Measurements from ENCODE around the gene ADORA3.

The ADORA3 gene

GRCh38 chr1:111455642-111456031 lies 47.8 kb downstream of the ADORA3 start:
- H3K4me1 Mint-ChIP-seq (ENCODE audit: low read depth): peaks cover 46% of the 10 kb centered on the region
- H3K27ac Mint-ChIP-seq: no peak overlapping the region
- peaks cover 88% of the 10 kb centered on the region for H3K36me3 Mint-ChIP-seq (ENCODE audit: low read depth)
- H3K9me3 Mint-ChIP-seq: no peaks in the 10 kb centered on the region
- no peaks in the 10 kb centered on the region for H3K27me3 Mint-ChIP-seq
- intact Hi-C loops (cut with micrococcal nuclease): no loop called here
- H3K4me3 Mint-ChIP-seq: no peak overlapping the region

DNA sequence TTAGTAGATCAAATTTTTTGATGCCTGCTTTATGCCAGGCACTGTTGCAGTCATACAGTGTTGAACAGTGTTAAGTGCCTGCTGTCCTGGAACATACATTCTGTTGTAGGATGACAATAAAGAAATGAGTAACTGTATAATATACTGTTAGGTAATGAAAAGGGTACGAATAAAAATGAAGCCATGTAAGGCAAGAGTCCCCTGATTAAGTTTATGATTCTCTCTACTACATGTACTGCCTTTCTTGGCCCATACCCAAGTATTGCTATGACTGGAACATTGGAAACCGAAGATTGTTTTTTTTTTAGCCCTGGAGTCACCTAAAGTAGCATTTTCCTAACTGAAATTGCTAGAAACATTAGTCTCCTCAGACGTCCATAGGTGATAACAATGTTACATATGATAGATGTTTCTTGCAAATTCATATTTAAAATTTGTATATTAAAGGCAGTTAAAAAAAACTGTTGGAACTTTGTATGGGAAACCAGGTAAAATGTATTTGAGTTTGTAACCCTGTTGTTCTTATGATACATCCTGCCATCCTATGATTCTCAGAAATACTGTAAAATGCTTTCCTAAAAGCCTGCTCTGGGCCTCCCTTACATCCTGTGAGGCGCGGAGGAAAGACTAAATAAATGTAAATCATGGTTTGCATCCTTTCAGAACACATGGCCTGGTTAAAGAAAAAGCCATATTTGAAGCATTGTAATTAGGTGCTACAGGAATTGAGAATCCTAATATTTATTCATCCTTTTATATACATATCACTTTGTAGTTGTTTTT lies 48.4 kb downstream of the ADORA3 start:
- Mint-ChIP-seq H3K27ac (no peak overlapping the region), H3K27me3 (no peaks in the 10 kb centered on the region), H3K36me3 (ENCODE audit: low read depth) (peaks cover 89% of the 10 kb centered on the region), H3K9me3 (no peaks in the 10 kb centered on the region), H3K4me3 (no peak overlapping the region), H3K4me1 (ENCODE audit: low read depth) (peaks cover 46% of the 10 kb centered on the region)
- intact Hi-C loops (cut with micrococcal nuclease): no loop called here

DNA sequence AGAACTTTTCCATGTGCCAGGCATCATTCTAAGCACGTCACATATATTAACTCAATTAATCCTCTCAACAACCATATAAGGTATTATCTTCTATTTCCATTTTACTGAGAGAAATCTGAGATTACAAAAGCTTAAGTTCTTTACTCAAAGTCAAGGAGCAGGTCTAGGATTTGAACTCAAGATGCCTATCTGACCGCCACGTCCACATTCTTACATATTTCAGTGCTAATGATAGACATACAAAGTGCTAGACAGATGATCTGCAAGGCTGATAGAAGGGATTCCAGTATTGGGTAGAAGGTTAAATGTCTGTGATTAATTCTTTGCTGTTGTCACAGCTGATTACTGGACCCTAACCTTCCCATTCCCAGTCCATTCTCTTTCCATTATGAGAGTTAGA lies 49.7 kb downstream of the ADORA3 start:
- Mint-ChIP-seq H3K36me3 (ENCODE audit: low read depth) (peaks cover 91% of the 10 kb centered on the region), H3K4me1 (ENCODE audit: low read depth) (peaks cover 46% of the 10 kb centered on the region), H3K4me3 (no peak overlapping the region), H3K9me3 (no peaks in the 10 kb centered on the region), H3K27me3 (no peaks in the 10 kb centered on the region), H3K27ac (no peak overlapping the region)
- intact Hi-C loops (cut with micrococcal nuclease): no loop called here

GRCh38 chr1:111452581-111452980 lies 50.9 kb downstream of the ADORA3 start:
- H3K4me1 Mint-ChIP-seq (ENCODE audit: low read depth): peaks cover 55% of the 10 kb centered on the region
- intact Hi-C loops (cut with micrococcal nuclease): no loop called here
- H3K27me3 Mint-ChIP-seq: no peaks in the 10 kb centered on the region
- no peak overlapping the region for H3K4me3 Mint-ChIP-seq
- peaks cover 84% of the 10 kb centered on the region for H3K36me3 Mint-ChIP-seq (ENCODE audit: low read depth)
- no peaks in the 10 kb centered on the region for H3K9me3 Mint-ChIP-seq
- H3K27ac Mint-ChIP-seq: no peak overlapping the region

DNA sequence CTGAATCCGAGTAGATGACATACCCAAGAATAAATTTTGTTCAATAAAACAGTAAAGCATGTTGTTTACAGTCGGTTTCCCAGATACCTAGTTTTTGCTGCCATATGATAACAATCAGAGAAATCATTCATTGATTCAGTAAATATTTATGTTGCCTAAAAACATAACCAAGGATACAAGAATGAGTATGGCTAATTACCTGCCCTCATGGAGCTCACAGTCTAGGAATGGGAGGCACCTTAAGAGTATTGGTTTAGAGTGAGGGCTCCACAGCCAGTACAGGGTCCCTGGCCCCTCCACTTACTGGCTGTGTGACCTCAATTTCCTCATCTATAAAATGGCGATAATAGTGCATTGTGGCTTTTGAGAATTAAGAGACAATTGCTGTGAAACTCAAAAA lies 53.2 kb downstream of the ADORA3 start:
- H3K36me3 Mint-ChIP-seq (ENCODE audit: low read depth): peaks cover 80% of the 10 kb centered on the region
- intact Hi-C loops (cut with micrococcal nuclease): no loop called here
- peak overlapping the region; percentile 100 for H3K4me3 Mint-ChIP-seq
- no peaks in the 10 kb centered on the region for H3K9me3 Mint-ChIP-seq
- peaks cover 58% of the 10 kb centered on the region for H3K4me1 Mint-ChIP-seq (ENCODE audit: low read depth)
- no peaks in the 10 kb centered on the region for H3K27me3 Mint-ChIP-seq
- H3K27ac Mint-ChIP-seq: peak overlapping the region; percentile 98

DNA sequence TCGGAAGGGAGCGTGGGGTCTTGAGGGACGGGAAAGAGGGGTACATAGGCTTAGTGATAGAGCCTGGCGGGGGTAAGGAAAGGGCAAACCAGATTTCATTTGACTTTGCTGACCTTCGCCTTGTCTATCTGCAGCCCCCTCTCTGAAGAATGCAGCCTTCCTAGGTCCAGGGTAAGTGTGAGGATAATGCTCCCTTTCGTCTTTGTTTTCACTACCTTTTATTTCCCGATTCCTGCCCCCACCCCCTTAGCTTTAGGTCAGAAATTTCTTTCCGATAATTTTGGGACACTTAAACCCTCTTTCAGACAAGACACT lies 53.8 kb downstream of the ADORA3 start:
- Mint-ChIP-seq H3K27ac (peak overlapping the region; percentile 98), H3K27me3 (no peaks in the 10 kb centered on the region), H3K36me3 (ENCODE audit: low read depth) (peaks cover 80% of the 10 kb centered on the region), H3K4me3 (peak overlapping the region; percentile 100), H3K4me1 (ENCODE audit: low read depth) (peaks cover 54% of the 10 kb centered on the region), H3K9me3 (no peaks in the 10 kb centered on the region)
- intact Hi-C loops (cut with micrococcal nuclease): loop anchor here (1.0 to 2.0 kb wide), 3 partner anchors 21 to 306 kb away; partner anchors contain the start of gene DDX20
